HepG2 (cell line): ENCODE measurements around the gene IFNA6. TPM values are rescaled to one million over a fixed set of nuclear protein-coding genes. Genes with fewer than 3 reads are reported as not detected.

ENCODE experiments used
- ATAC-seq: fragments of 200-7000 bp; cut with Tn5 transposase; 3 replicates; pipeline ENCODE4 v1.9.1; 2020; ENCODE audit warnings: mild to moderate bottlenecking, moderate library complexity
- BruUV-seq: library from RNA; stranded (reverse); fragments of 400-500 nt; replicated peaks from 2 replicates; lab custom pipeline; 2021; lab: Mats Ljungman, UMichigan
- CTCF ChIA-PET: fragments of 300-600 bp; formaldehyde crosslinking; extraction: SDS; loops from one replicate; lab custom pipeline; 2021; ENCODE audit warnings: low total read pairs, inconsistent platforms, low intra/inter-chr PET ratio; lab: Yijun Ruan, JAX
- POLR2A ChIA-PET: fragments of 350-600 bp; sonication (Branson Sonifier 250); formaldehyde crosslinking; loops from one replicate; lab custom pipeline; 2020; ENCODE audit warnings: antibody characterized with exemption, inconsistent platforms; lab: Yijun Ruan, JAX
- DNase-seq: peaks from one replicate; pipeline ENCODE4 v3.0.0-alpha.2; 2015; ENCODE audit warnings: low spot score
- FAIRE-seq: peaks from 3 replicates; lab custom pipeline; 2011; peaks lifted over from hg19 to GRCh38; lab: Jason Lieb, UNC
- H2AFZ ChIP-seq: one replicate; pipeline ENCODE4 v1.6.1; 2011; ENCODE audit warnings: low read length, inconsistent platforms
- H3K27ac ChIP-seq: fragments of 300-600 bp; 3 replicates; pipeline ENCODE4 v1.8.0; 2011; ENCODE audit warnings: mixed run types, mild to moderate bottlenecking, mixed read lengths, low read length, inconsistent platforms; ENCODE audit not compliant: insufficient read depth; ENCODE audit errors: extremely low read length
- H3K27me3 ChIP-seq, 2 experiments: fragments of 200-600 bp in 1 of 2; 2 replicates in 1 of 2; 3 replicates in 1 of 2; pipeline versions ENCODE4 v1.6.0 to v1.8.0; 2011; ENCODE audit warnings: low read length in 2 of 2, mild to moderate bottlenecking in 2 of 2, moderate library complexity in 2 of 2, inconsistent platforms in 1 of 2; ENCODE audit not compliant: insufficient read depth in 2 of 2, control insufficient read depth in 1 of 2
- H3K36me3 ChIP-seq, 2 experiments: fragments of 200-600 bp in 1 of 2; replicated peaks in 1 of 2; 2 replicates in 1 of 2; 3 replicates in 1 of 2; pipeline versions ENCODE4 v1.5.1 to v1.8.0; 2011; ENCODE audit warnings: low read length in 2 of 2, inconsistent platforms in 1 of 2; ENCODE audit not compliant: insufficient read depth in 2 of 2, control insufficient read depth in 1 of 2
- H3K4me1 ChIP-seq: 2 replicates; pipeline ENCODE4 v1.5.1; 2012; ENCODE audit warnings: low read length, inconsistent platforms; ENCODE audit not compliant: insufficient read depth
- H3K4me2 ChIP-seq: 2 replicates; pipeline ENCODE4 v1.6.0; 2011; ENCODE audit warnings: low read depth, low read length, inconsistent platforms
- H3K4me3 ChIP-seq, 3 experiments: fragments of 200-600 bp in 1 of 3; sonication (generic), shearing (Covaris generic) in 1 of 3; replicated peaks in 1 of 3; 2 replicates each; pipeline ENCODE4 v1.5.1; 2011 to 2016; ENCODE audit warnings: low read length in 3 of 3, inconsistent platforms in 2 of 3, low read depth in 2 of 3, mild to moderate bottlenecking in 2 of 3, control low read depth in 1 of 3, mixed read lengths in 1 of 3; ENCODE audit not compliant: insufficient read depth in 1 of 3
- H3K79me2 ChIP-seq: one replicate; pipeline ENCODE4 v1.6.1; 2011; ENCODE audit warnings: low read length, inconsistent platforms; ENCODE audit not compliant: insufficient read depth
- H3K9ac ChIP-seq: 2 replicates; pipeline ENCODE4 v1.6.0; 2011; ENCODE audit warnings: mild to moderate bottlenecking, low read depth, low read length, inconsistent platforms; ENCODE audit not compliant: insufficient read depth
- H3K9me3 ChIP-seq: 2 replicates; pipeline ENCODE4 v1.5.1; 2012; ENCODE audit warnings: mild to moderate bottlenecking, low read length
- H4K20me1 ChIP-seq: 2 replicates; pipeline ENCODE4 v1.6.0; 2011; ENCODE audit warnings: inconsistent platforms, mild to moderate bottlenecking, low read length, moderate library complexity; ENCODE audit not compliant: insufficient read depth
- ASH2L ChIP-seq: fragments of 300-600, 200-600 bp; sonication (generic); IDR thresholded peaks from 2 replicates; pipeline ENCODE4 v1.7.0; 2017; ENCODE audit warnings: low read depth, mild to moderate bottlenecking, moderate library complexity, mixed read lengths, low read length; ENCODE audit not compliant: insufficient read length
- HMGA1 ChIP-seq: sonication (generic); formaldehyde crosslinking; conservative IDR thresholded peaks from 2 replicates; pipeline ENCODE4 v1.4.0; 2020; ENCODE audit warnings: missing genetic modification reagents
- NCOA2 ChIP-seq: sonication (generic); formaldehyde crosslinking; IDR thresholded peaks from 2 replicates; pipeline ENCODE4 v1.8.0; 2022; ENCODE audit warnings: inconsistent platforms
- RERE ChIP-seq: IDR thresholded peaks from 2 replicates; pipeline ENCODE4 v1.6.1; 2016; ENCODE audit warnings: low read depth, missing genetic modification reagents, missing compliant biosample characterization
- TAF15 ChIP-seq: fragments of 200-400 bp; formaldehyde crosslinking; IDR thresholded peaks from one replicate; pipeline ENCODE4 v1.6.1; 2018; ENCODE audit warnings: mild to moderate bottlenecking, low read depth, low read length; ENCODE audit not compliant: poor library complexity, severe bottlenecking
- ZBTB42 ChIP-seq: sonication (generic); formaldehyde crosslinking; IDR thresholded peaks from 2 replicates; pipeline ENCODE4 v1.5.0; 2020; ENCODE audit warnings: mild to moderate bottlenecking, missing genetic modification reagents
- ZKSCAN5 ChIP-seq: sonication (generic); formaldehyde crosslinking; IDR thresholded peaks from 2 replicates; pipeline ENCODE4 v1.5.1; 2020; ENCODE audit warnings: mild to moderate bottlenecking, missing genetic modification reagents
- ZNF230 ChIP-seq: sonication (generic); formaldehyde crosslinking; IDR thresholded peaks from 2 replicates; pipeline ENCODE4 v1.4.0; 2020; ENCODE audit warnings: mild to moderate bottlenecking, missing genetic modification reagents
- ZNF30 ChIP-seq: sonication (generic); formaldehyde crosslinking; IDR thresholded peaks from 2 replicates; pipeline ENCODE4 v1.5.0; 2020; ENCODE audit warnings: mild to moderate bottlenecking, missing genetic modification reagents
- ZNF362 ChIP-seq: sonication (generic); formaldehyde crosslinking; IDR thresholded peaks from 2 replicates; pipeline ENCODE4 v1.4.0; 2020; ENCODE audit warnings: missing genetic modification reagents, mild to moderate bottlenecking, borderline replicate concordance
- ZNF496 ChIP-seq: sonication (generic); formaldehyde crosslinking; IDR thresholded peaks from 2 replicates; pipeline ENCODE4 v1.8.1; 2023; ENCODE audit warnings: mild to moderate bottlenecking, moderate library complexity, missing genetic modification reagents; ENCODE audit not compliant: insufficient replicate concordance
- ZNF589 ChIP-seq: sonication (generic); formaldehyde crosslinking; conservative IDR thresholded peaks from 2 replicates; pipeline ENCODE4 v1.8.0; 2022; ENCODE audit warnings: mild to moderate bottlenecking, moderate library complexity, missing genetic modification reagents
- ZSCAN31 ChIP-seq: sonication (generic); formaldehyde crosslinking; IDR thresholded peaks from 2 replicates; pipeline ENCODE4 v1.5.0; 2020; ENCODE audit warnings: low read depth, mild to moderate bottlenecking, missing genetic modification reagents
- WGBS: methylation state at CpG from one replicate; pipeline ENCODE4 v1.1.6; 2017; ENCODE audit warnings: low lambda C conversion rate; 5-methylcytosine and 5-hydroxymethylcytosine counted together
- in situ Hi-C: cut with HindIII; loops from 2 replicates; pipeline ENCODE4 v1.10.0; 2017; ENCODE audit warnings: low pct_unique_long_range_greater_than_20kb; ENCODE audit not compliant: extremely low pct_ligation_motif_present
- intact Hi-C: fragments of 100-400 bp; cut with micrococcal nuclease; formaldehyde crosslinking; loops from one replicate; pipeline ENCODE4 v1.10.0; 2022; ENCODE audit not compliant: unreplicated experiment
- polyA plus RNA-seq, 8 experiments: library from polyadenylated mRNA; depleted of rRNA in 3 of 8; stranded (reverse) in 7 of 8; unstranded in 1 of 8; fragments of >200 nt; fragmentation: Illumina TruSeq in 4 of 8; extraction: Trizol in 4 of 8; gene quantifications; 2 replicates each; pipeline versions ENCODE4 v1.2.1 to v1.2.3, GENCODE V29; 2011 to 2016; ENCODE audit warnings: low read depth in 4 of 8, missing spikeins in 1 of 8, mixed read lengths in 1 of 8; ENCODE audit not compliant: insufficient read depth in 1 of 8
- total RNA-seq, 5 experiments: library from RNA; depleted of rRNA; stranded (reverse); fragments of >200 nt; fragmentation: Illumina TruSeq; extraction: Trizol; gene quantifications; 2 replicates each; pipeline ENCODE4 v1.2.3, GENCODE V29; 2016; ENCODE audit warnings: low read depth in 1 of 5

Gene IFNA6
- total and polyA plus RNA-seq, 2 of the 13 experiments (the other 11 are each of a cell fraction or from before 2014, with no cell fraction given), result not detected

GRCh38 chr9:21333226-21333625 is 17.5 kb downstream of the IFNA6 start:
- no peak for ATAC-seq
- intact Hi-C loops, result loop anchor here (10.0 kb wide), 1 partner anchor 672 kb away; the partner anchor contains the start of gene CDKN2B
- BruUV-seq, result no TSS peak
- Histone ChIP-seq H4K20me1 (no peaks in the 10 kb centered on the region; the same call in 1 of the 2 replicates), H2AFZ (no peak overlapping the region), H3K27ac (no peak overlapping the region), H3K9me3 (no peaks in the 10 kb centered on the region), H3K4me2 (peak overlapping the region; percentile 82), H3K9ac (no peak overlapping the region), H3K4me3 (peak overlapping the region in 1 of 3 experiments; percentile 88; a peak in 2 of 6 replicates), H3K4me1 (peaks cover 38% of the 10 kb centered on the region), H3K27me3 (no peaks in the 10 kb centered on the region; a peak in 1 of 5 replicates), H3K36me3 (no peaks in the 10 kb centered on the region), H3K79me2 (peaks cover 35% of the 10 kb centered on the region)
- 100% methylated on average over 2 of the region's 2 CpGs for WGBS
- FAIRE-seq, result no peak
- POLR2A ChIA-PET, result no interaction called here
- in situ Hi-C loops, result loop anchor here (10.0 kb wide), 1 partner anchor 462 kb away; no protein-coding TSS in a partner anchor
- TF ChIP-seq TAF15, result no peak
- TF ChIP-seq ZNF589 (CRISPR knock-in tag), result no peak
- no peak for TF ChIP-seq ZBTB42 (CRISPR knock-in tag)
- TF ChIP-seq ZNF362 (CRISPR knock-in tag), result no peak
- no peak for TF ChIP-seq ZSCAN31
- TF ChIP-seq NCOA2 (CRISPR knock-in tag), result no peak
- TF ChIP-seq ZKSCAN5 (CRISPR knock-in tag), result no peak
- TF ChIP-seq HMGA1 (CRISPR knock-in tag), result no peak
- no peak for TF ChIP-seq ZNF496 (CRISPR knock-in tag)
- TF ChIP-seq ASH2L, result no peak
- TF ChIP-seq ZNF230 (CRISPR knock-in tag), result no peak
- no peak for TF ChIP-seq ZNF30 (CRISPR knock-in tag)
- no peak for TF ChIP-seq RERE (CRISPR knock-in tag)
- CTCF ChIA-PET, result no interaction called here
- DNase-seq, result no peak
